GM18861 (cell line): ENCODE data around the gene MUC22.

Experiments
- ATAC-seq: cut with Tn5 transposase; IDR thresholded peaks from one replicate; pipeline ENCODE4 v1.9.1; 2021; ENCODE audit not compliant: unreplicated experiment

MUC22 gene

GRCh38 chr6:31075528-31075927 is 65.3 kb downstream of the MUC22 start:
- ATAC-seq = no peak

GRCh38 chr6:31076611-31077010 is 66.3 kb downstream of the MUC22 start:
- ATAC-seq = no peak

GRCh38 chr6:31079656-31080261 is 69.5 kb downstream of the MUC22 start:
- ATAC-seq = no peak

- ATAC-seq = no peak
Measured at GRCh38 chr6:31081872-31082271, 71.6 kb downstream of the MUC22 start.

DNA sequence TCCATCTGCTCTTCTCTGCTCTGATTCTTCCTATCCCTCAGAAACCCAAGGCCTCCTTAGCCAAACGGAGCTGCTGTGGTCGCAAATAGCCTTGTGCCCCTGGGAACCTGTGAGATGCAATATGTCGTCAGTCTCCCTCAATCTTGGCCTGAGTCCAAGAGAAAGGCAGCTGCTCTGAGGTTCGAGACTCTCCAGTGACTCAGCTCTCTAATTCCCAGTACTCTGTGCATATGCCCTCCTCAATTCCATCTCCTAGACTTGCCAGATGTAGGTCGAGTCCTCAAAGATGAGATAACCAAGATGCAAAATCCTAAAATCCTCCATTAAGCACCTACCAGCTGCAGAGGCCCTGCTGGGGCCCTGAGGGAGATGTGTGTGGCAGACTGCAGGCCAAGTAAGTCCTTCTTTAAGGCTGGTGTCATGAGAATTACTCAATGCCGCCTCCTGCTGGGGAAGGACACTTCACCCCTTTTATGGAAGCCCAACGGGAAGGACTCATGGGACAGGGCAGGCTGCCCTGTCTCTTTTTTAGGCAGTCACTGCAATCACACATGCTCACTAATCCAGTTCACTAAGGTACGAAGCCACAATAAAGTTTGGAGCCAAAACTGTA is 73.6 kb downstream of the MUC22 start:
- no peak for ATAC-seq
